IgD-negative memory B cell (primary cell): ENCODE results near the gene LPAR1. TPM values are rescaled to one million over a fixed set of nuclear protein-coding genes. Genes with fewer than 3 reads are reported as not detected.

Experiments
- H3K27ac Mint-ChIP-seq, 3 donors: one replicate each; pipeline ENCODE4 v1.8.0; 2020 to 2022; ENCODE audit warnings: mild to moderate bottlenecking in 3 of 3, mixed read lengths in 3 of 3, moderate library complexity in 1 of 3
- H3K27me3 Mint-ChIP-seq: one replicate; pipeline ENCODE4 v1.8.0; 2021; ENCODE audit warnings: mixed read lengths
- H3K36me3 Mint-ChIP-seq: one replicate; pipeline ENCODE4 v1.8.0; 2020; ENCODE audit warnings: mild to moderate bottlenecking, mixed read lengths
- H3K4me1 Mint-ChIP-seq, 3 donors: one replicate each; pipeline ENCODE4 v1.8.0; 2020 to 2022; ENCODE audit warnings: mixed read lengths in 3 of 3, mild to moderate bottlenecking in 1 of 3
- H3K4me3 Mint-ChIP-seq, 4 donors: one replicate each; pipeline ENCODE4 v1.8.0; 2020 to 2022; ENCODE audit warnings: mild to moderate bottlenecking in 4 of 4, mixed read lengths in 4 of 4, moderate library complexity in 3 of 4
- H3K9me3 Mint-ChIP-seq, 3 donors: one replicate each; pipeline ENCODE4 v1.8.0; 2020 to 2021; ENCODE audit warnings: mixed read lengths in 3 of 3, mild to moderate bottlenecking in 1 of 3
- polyA plus RNA-seq: library from polyadenylated mRNA; unstranded; fragments of 300-500 nt; fragmentation: Illumina TruSeq; gene quantifications from one replicate; pipeline ENCODE4 v1.2.3, GENCODE V29; 2021

Gene LPAR1
- polyA plus RNA-seq, 1 donor from 2014 or later, result not detected

DNA sequence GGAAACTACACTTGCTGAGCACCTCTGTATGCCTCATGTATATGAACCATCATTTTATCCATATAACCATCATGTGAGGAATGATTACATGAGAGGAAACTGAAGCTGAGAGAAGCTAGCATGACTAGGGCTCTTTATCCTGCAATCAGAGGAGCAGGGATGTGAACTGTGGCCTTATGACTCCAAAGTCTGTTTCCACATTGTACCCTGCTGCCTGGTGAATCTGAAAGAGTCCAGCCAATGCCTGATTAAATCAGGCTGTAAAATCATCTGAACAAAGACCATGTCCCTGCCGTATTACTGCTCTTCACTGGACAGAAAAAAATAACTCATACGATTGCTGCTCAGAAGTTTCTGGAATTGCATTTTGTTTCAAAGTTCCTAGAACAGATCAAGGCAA lies 67.0 kb downstream of the LPAR1 start:
- Mint-ChIP-seq H3K27me3 (no peaks in the 10 kb centered on the region), H3K36me3 (no peaks in the 10 kb centered on the region), H3K4me3 (no peak overlapping the region), H3K4me1 (no peaks in the 10 kb centered on the region), H3K9me3 (peaks cover 0 to 5% (median 4%) of the 10 kb centered on the region in 3 donors), H3K27ac (no peak overlapping the region)

DNA sequence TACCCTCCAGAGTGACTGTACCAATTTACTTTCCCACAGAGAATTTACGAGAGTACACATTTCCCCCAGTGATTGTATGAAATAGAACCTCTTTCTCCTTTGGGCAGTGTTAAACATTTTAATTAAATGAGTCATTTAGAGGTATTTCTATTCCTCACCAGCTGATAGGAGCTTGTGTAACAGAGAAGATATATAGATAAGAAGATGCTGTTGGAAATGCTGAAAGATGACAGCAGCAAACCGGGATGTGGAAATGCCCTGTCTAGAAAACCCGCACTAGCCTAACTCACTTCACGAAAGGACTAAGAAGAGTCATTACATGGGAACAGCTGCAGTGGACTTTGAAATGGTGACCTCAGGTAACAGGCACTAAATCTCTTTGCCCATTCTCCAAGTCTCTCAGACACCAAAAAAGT lies 68.3 kb downstream of the LPAR1 start:
- H3K9me3 Mint-ChIP-seq, result peaks cover 2 to 7% (median 4%) of the 10 kb centered on the region in 3 donors

DNA sequence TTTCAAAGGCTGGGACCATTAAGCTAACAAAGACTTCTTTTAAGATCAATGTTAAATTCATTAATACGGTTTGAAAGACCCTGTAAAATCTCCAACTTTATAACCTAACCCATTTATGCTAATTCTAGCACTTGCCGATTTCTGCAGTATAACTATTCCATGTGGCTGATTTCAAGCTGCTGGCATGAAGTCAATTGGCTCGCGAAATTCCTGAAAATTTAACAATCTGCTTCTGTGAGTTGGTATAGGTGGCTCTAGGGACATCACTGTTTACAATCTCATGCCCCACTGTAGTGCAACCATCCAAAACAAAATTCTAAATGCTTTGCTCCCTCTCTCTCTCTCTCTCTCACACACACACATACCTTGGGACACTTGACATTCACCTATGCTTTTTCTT lies 70.2 kb downstream of the LPAR1 start:
- Mint-ChIP-seq H3K27ac (no peak overlapping the region), H3K9me3 (peaks cover 2 to 8% (median 7%) of the 10 kb centered on the region in 3 donors), H3K36me3 (no peaks in the 10 kb centered on the region), H3K4me1 (no peaks in the 10 kb centered on the region), H3K27me3 (no peaks in the 10 kb centered on the region), H3K4me3 (peak overlapping the region in 1 of 4 donors; percentile 39)

More for the DNA sequence above, 68.3 kb downstream of the LPAR1 start:
- Mint-ChIP-seq H3K27ac (no peak overlapping the region), H3K4me1 (no peaks in the 10 kb centered on the region), H3K27me3 (no peaks in the 10 kb centered on the region), H3K36me3 (no peaks in the 10 kb centered on the region), H3K4me3 (no peak overlapping the region)

DNA sequence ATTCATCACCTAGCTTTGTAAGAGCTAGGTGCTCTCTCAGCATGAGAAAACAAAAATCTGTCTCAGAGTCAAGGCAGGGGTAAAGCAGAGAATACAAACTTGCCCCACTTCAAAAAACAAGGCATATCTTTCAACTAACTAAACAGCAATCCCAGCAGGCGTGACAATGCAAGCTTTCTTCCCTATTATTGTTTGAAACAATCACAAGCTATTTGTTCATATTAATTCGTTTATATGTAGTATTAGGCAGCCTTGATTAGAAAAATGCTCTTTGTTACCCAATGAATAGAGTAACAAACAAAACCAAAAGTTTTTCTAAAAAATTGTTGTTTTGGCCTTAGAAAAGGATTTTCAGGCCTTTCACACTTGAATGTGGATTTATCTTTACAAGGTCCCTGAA lies 71.1 kb downstream of the LPAR1 start:
- no peaks in the 10 kb centered on the region for H3K27me3 Mint-ChIP-seq
- no peak overlapping the region for H3K4me3 Mint-ChIP-seq
- peaks cover 5 to 10% (median 7%) of the 10 kb centered on the region in 3 donors for H3K9me3 Mint-ChIP-seq
- H3K36me3 Mint-ChIP-seq, result no peaks in the 10 kb centered on the region
- H3K27ac Mint-ChIP-seq, result no peak overlapping the region
- H3K4me1 Mint-ChIP-seq, result no peaks in the 10 kb centered on the region

DNA sequence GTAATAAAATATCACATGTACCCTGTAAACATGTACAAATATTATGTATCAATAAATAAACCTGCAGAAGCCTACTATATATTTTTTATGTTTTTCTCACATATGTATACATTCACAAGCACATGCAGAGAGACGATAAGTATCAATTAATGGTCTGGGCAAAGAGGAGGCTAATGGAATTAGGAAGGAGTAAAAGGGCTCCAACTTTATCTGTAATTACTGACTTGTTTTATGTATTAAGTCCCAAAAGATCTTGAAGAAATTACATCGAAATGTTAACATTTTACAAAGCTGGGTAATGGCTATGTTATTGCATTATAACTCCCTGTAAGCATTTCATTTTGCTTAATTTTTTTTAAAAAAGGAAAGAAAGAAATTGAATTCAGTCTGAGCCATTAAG lies 78.0 kb downstream of the LPAR1 start:
- Mint-ChIP-seq H3K27me3 (no peaks in the 10 kb centered on the region), H3K9me3 (peaks cover 5 to 14% (median 7%) of the 10 kb centered on the region in 3 donors)

DNA sequence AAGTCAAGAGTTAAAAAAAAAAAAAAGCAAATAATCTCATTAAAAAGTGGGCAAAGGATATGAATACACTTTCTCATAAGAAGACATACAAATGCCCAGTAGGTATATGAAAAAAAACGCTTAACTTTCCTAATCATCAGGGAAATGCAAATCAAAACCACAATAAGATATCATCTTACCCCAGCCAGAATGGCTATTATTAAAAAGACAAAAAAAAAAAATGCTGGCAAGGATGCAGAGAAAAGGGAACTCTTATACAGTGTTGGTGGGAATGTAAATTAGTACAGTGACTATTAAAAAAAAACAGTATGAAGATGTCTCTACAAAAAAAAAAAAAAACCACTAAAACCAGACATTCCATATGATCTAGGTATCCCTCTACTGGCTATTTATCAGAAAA lies 79.4 kb downstream of the LPAR1 start:
- Mint-ChIP-seq H3K9me3 (peaks cover 4 to 24% (median 9%) of the 10 kb centered on the region in 3 donors), H3K36me3 (no peaks in the 10 kb centered on the region), H3K27me3 (no peaks in the 10 kb centered on the region), H3K4me3 (no peak overlapping the region), H3K4me1 (no peaks in the 10 kb centered on the region), H3K27ac (no peak overlapping the region)

More for the DNA sequence above, 78.0 kb downstream of the LPAR1 start:
- no peak overlapping the region for H3K27ac Mint-ChIP-seq
- H3K4me1 Mint-ChIP-seq, result no peaks in the 10 kb centered on the region
- H3K4me3 Mint-ChIP-seq, result no peak overlapping the region
- no peaks in the 10 kb centered on the region for H3K36me3 Mint-ChIP-seq

DNA sequence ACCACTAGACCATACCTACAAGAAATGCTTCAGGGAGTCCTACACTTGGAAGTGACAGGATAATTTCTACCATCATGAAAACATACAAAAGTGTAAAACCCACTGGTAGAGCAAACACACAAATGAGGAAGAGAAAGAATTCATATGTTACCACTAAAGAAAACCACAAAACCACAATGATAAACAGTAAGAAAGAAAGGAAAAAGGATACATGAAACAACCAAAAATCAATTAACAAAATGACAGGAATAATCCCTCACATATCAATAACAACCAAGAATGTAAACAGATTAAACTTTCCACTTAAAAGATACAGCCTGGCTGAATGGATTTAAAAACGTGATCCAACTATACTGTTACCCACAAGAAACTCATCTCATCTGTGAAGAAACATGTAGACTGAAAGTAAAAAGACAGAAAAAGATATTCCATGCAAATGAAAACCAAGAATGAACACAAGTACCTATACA lies 83.4 kb downstream of the LPAR1 start:
- Mint-ChIP-seq H3K4me3 (no peak overlapping the region), H3K27me3 (no peaks in the 10 kb centered on the region), H3K4me1 (peaks cover 0 to 1% (median 0%) of the 10 kb centered on the region in 3 donors), H3K9me3 (peaks cover 9 to 18% (median 9%) of the 10 kb centered on the region in 3 donors), H3K27ac (no peak overlapping the region), H3K36me3 (no peaks in the 10 kb centered on the region)

DNA sequence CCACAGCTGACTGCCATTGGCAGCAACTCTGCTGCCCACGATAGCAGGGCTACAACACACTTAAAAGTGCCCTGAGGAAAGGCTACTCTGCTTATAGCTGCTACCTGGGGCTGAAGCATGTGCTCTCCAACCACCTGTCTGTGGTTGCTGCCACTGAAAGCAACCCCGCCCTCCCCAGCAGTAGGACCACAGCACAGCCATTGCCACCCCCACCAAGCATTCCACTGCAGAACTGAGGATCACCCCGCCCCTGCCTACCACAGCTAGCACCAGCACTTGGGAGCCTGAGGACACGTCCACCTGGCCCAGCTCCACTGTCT lies 85.8 kb downstream of the LPAR1 start:
- Mint-ChIP-seq H3K36me3 (no peaks in the 10 kb centered on the region), H3K9me3 (peaks cover 6 to 10% (median 9%) of the 10 kb centered on the region in 3 donors), H3K27ac (no peak overlapping the region), H3K27me3 (no peaks in the 10 kb centered on the region), H3K4me3 (no peak overlapping the region), H3K4me1 (peaks cover 0 to 1% (median 0%) of the 10 kb centered on the region in 3 donors)

DNA sequence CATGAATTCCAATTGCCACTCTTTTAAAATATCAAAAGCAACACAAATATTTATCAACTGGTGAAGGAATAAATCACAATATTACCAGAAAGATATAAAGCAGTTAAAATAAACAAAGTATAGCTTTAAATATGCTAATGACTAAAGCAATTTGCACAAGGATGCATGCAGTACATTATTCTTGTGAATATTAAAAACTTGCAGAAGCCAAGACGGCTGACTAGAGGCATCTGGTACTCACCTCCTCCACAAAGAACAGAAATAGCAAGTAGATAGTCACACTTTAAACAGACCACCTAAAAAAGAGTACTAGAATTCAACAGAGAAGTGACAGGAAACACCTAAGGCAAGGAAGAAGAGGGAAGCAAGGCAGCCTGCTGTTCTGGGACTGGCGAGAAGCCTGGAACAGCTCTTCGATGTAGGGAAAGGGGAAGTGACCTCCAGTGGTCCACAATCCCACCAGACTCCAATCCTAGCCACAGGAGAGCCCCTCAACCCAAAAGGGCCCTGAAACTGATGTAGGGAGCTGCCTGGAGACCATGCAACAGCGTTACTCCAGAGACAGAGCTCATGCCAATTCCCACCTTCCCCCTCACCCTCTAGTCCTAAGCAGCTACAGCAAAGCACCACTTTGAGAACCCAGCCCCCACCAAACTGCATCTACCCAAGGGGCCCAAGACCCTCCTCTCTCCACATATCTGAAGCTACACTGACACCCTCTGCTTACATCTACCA lies 86.3 kb downstream of the LPAR1 start:
- Mint-ChIP-seq H3K27ac (no peak overlapping the region), H3K9me3 (peaks cover 5 to 12% (median 9%) of the 10 kb centered on the region in 3 donors), H3K36me3 (no peaks in the 10 kb centered on the region), H3K4me1 (peaks cover 0 to 1% (median 0%) of the 10 kb centered on the region in 3 donors), H3K27me3 (no peaks in the 10 kb centered on the region), H3K4me3 (no peak overlapping the region)

DNA sequence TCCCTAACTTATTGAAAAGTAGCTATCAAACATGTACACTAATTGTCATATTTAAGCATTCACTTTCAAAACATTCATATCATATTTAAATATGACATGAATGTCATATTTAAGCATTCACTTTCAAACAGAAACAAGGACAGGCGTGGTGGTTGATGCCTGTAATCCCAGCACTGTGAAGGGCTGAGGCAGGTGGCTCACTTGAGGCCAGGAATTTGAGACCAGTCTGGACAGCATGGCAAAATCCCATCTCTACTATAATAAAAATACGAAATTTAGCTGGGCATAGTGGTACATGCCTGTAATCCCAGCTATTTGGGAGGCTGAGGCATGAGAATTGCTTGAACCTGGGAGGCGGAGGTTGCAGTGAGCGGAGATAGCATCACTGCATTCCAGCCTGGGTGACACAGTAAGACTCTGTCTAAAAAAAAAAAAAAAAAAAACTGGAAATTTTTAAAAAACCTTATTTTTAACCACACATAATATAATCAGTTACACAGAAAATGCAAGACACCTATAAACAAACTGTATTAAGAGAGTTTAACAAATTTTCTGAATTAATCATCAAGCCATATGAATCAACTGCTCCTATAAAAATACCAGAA lies 88.1 kb downstream of the LPAR1 start:
- H3K27ac Mint-ChIP-seq, result no peak overlapping the region
- H3K4me3 Mint-ChIP-seq, result no peak overlapping the region
- peaks cover 5 to 12% (median 6%) of the 10 kb centered on the region in 3 donors for H3K9me3 Mint-ChIP-seq
- no peaks in the 10 kb centered on the region for H3K27me3 Mint-ChIP-seq
- peaks cover 0 to 1% (median 0%) of the 10 kb centered on the region in 3 donors for H3K4me1 Mint-ChIP-seq
- H3K36me3 Mint-ChIP-seq, result no peaks in the 10 kb centered on the region

DNA sequence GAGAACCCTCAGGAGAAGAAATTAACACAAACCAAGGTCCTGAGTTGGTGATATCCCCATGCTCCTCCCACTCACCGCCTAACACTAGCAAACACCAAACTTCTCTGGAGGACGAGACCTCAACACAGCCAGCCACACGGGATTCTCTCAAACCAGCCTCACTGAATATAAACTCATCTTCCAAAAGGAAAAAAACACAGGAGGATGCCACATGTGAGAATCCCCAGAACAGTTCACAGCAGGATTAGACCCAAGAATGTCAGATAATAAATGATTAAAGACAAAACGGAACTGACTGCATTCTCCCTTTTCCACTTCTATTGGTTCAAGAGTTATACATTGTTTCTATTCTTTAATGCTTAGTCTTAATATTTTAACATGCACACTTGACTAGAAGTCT lies 89.2 kb downstream of the LPAR1 start:
- H3K36me3 Mint-ChIP-seq, result no peaks in the 10 kb centered on the region
- H3K4me1 Mint-ChIP-seq, result peaks cover 0 to 1% (median 0%) of the 10 kb centered on the region in 3 donors
- no peak overlapping the region for H3K4me3 Mint-ChIP-seq
- H3K27ac Mint-ChIP-seq, result no peak overlapping the region
- H3K9me3 Mint-ChIP-seq, result peaks cover 3 to 6% (median 4%) of the 10 kb centered on the region in 3 donors
- H3K27me3 Mint-ChIP-seq, result no peaks in the 10 kb centered on the region

DNA sequence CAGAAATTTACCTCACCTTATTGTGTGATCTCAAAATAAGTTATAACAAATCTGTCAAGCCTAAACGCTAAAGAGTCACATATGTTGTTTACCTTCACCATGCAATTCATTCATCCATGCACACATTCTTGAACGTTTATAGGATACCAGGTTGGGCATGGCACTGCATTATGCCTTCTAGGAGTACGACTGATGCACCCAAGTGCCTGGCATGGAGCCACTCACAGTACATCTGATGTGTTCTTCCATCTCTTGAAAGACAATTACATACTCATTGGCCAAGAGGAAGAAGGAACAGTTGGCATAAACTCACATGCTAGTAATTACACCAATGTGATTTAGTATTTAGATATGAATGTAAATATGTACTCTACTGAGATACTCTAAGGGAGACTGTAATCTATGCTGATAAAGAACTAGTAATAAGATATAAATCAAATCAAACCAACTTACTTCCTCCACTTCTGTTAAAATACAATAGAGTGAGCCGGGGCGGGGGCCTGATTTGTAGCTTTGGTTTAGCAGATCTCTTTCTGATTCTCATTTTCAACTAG lies 90.7 kb downstream of the LPAR1 start:
- no peaks in the 10 kb centered on the region for H3K27me3 Mint-ChIP-seq
- H3K4me3 Mint-ChIP-seq, result no peak overlapping the region
- no peaks in the 10 kb centered on the region for H3K4me1 Mint-ChIP-seq
- no peak overlapping the region for H3K27ac Mint-ChIP-seq
- no peaks in the 10 kb centered on the region for H3K36me3 Mint-ChIP-seq
- peaks cover 0 to 4% (median 3%) of the 10 kb centered on the region in 3 donors for H3K9me3 Mint-ChIP-seq

DNA sequence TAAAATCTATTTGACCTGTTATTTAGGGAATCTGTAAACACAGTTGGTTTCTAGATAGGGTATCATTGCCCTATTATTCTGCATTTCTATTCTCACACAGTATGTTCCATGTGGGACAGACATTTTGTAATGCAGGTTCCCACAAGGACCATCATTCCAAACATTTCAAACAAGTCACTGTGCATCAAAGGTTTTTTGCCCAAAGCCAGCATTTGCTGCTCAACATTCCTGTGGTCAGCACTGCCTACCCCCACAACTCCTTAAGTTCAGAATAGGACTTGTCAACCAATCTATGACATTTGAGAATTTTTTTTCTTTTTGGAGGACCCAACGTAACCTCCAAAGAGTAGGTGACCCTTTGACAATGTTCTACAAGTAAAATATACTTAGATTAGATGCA lies 95.7 kb downstream of the LPAR1 start:
- no peak overlapping the region for H3K4me3 Mint-ChIP-seq
- no peak overlapping the region for H3K27ac Mint-ChIP-seq
- no peaks in the 10 kb centered on the region for H3K4me1 Mint-ChIP-seq

DNA sequence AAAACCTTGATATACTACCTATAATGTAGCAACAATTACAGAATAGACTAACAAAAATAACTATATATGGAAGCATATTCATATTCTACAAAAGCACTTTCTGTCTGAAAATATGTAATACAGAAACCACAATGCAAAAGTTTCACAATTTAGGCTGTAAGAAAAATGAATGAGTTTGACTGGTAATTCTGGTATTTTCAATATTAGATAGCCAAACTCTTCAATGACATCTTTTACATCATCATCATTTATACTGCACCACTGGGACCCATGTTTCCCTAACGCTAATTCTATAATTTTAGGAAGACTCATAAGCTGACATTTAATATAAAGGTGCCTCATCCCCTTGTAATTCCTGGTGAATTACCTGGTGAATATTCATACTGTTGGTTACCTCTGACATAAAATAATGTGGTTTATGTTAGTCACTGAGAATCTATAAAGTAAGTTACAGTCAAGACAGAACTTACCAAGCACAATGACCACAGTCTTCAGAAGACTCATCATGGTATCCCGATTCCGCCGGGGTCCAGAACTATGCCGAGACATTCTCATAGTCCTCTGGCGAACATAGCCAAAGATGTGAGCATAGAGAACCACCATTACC lies 97.2 kb downstream of the LPAR1 start:
- H3K9me3 Mint-ChIP-seq, result peaks cover 0 to 9% (median 0%) of the 10 kb centered on the region in 3 donors
- H3K4me3 Mint-ChIP-seq, result no peak overlapping the region
- H3K4me1 Mint-ChIP-seq, result no peaks in the 10 kb centered on the region
- H3K27ac Mint-ChIP-seq, result no peak overlapping the region
- no peaks in the 10 kb centered on the region for H3K36me3 Mint-ChIP-seq
- H3K27me3 Mint-ChIP-seq, result no peaks in the 10 kb centered on the region

More for the DNA sequence above, 95.7 kb downstream of the LPAR1 start:
- no peaks in the 10 kb centered on the region for H3K27me3 Mint-ChIP-seq
- peaks cover 0 to 7% (median 3%) of the 10 kb centered on the region in 3 donors for H3K9me3 Mint-ChIP-seq
- no peaks in the 10 kb centered on the region for H3K36me3 Mint-ChIP-seq

DNA sequence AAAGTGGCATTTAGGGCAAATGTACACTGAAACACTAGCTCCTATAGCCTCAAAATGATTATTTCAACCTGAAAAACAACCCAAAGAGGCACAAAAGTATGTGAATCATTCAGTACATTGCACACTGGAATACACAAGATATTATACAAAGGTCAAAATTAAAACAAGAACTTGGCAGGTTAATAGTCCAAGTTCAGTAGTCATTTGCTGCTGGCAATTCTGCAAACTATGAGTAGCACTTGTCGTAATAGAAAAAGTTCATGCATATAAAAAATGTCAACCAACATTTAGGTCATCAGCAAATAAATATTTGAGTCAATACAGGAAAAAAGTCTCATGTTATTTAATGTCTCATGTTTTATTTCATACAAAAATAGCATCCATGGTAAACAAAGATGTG lies 98.7 kb downstream of the LPAR1 start:
- no peaks in the 10 kb centered on the region for H3K27me3 Mint-ChIP-seq
- H3K4me3 Mint-ChIP-seq, result no peak overlapping the region
- H3K27ac Mint-ChIP-seq, result no peak overlapping the region
- peaks cover 0 to 1% (median 0%) of the 10 kb centered on the region in 3 donors for H3K4me1 Mint-ChIP-seq
- no peaks in the 10 kb centered on the region for H3K36me3 Mint-ChIP-seq
- peaks cover 0 to 8% (median 4%) of the 10 kb centered on the region in 3 donors for H3K9me3 Mint-ChIP-seq
